Glutamatergic neuron (in vitro differentiated cells): ENCODE data around the gene CFAP141. TPM values are rescaled to one million over a fixed set of nuclear protein-coding genes. Genes with fewer than 3 reads are reported as not detected.

Experiments used
- DNase-seq: peaks from one replicate; pipeline ENCODE4 v3.0.0; 2022
- H3K27ac Mint-ChIP-seq: one replicate; pipeline ENCODE4 v1.8.0; 2020; ENCODE audit warnings: mild to moderate bottlenecking, mixed read lengths, inconsistent platforms; ENCODE audit not compliant: unreplicated experiment
- H3K27me3 Mint-ChIP-seq: one replicate; pipeline ENCODE4 v1.8.0; 2020; ENCODE audit warnings: mild to moderate bottlenecking, moderate library complexity, mixed read lengths, inconsistent platforms; ENCODE audit not compliant: unreplicated experiment
- H3K36me3 Mint-ChIP-seq: one replicate; pipeline ENCODE4 v1.8.0; 2020; ENCODE audit warnings: mild to moderate bottlenecking, mixed read lengths, inconsistent platforms; ENCODE audit not compliant: unreplicated experiment
- H3K4me1 Mint-ChIP-seq: one replicate; pipeline ENCODE4 v1.8.0; 2020; ENCODE audit warnings: mild to moderate bottlenecking, low read depth, mixed read lengths, inconsistent platforms; ENCODE audit not compliant: unreplicated experiment
- H3K4me3 Mint-ChIP-seq: one replicate; pipeline ENCODE4 v1.8.0; 2020; ENCODE audit warnings: mild to moderate bottlenecking, mixed read lengths, inconsistent platforms; ENCODE audit not compliant: unreplicated experiment
- H3K9me3 Mint-ChIP-seq: one replicate; pipeline ENCODE4 v1.8.0; 2020; ENCODE audit warnings: mild to moderate bottlenecking, moderate library complexity, mixed read lengths, inconsistent platforms; ENCODE audit not compliant: unreplicated experiment
- CTCF ChIP-seq: fragments of 200-600 bp; sonication (generic); IDR thresholded peaks from one replicate; pipeline ENCODE4 v1.5.0; 2021; ENCODE audit not compliant: partially characterized antibody, unreplicated experiment
- total RNA-seq: library from RNA; stranded (reverse); fragmentation: NEBNext Ultra II Directional; extraction: Animal tissue kit (Norgen Biotek cat#: 25700); gene quantifications from one replicate; pipeline ENCODE4 v1.2.1, GENCODE V29; 2021; ENCODE audit not compliant: unreplicated experiment

CFAP141 gene
- total RNA-seq, 1 donor from 2014 or later = not detected

- DNase-seq = peak; percentile 67
- peak; percentile 38 for TF ChIP-seq CTCF
- Mint-ChIP-seq H3K4me1 (peaks cover 5% of the 10 kb centered on the region), H3K27ac (no peak overlapping the region), H3K9me3 (peaks cover 4% of the 10 kb centered on the region), H3K36me3 (no peaks in the 10 kb centered on the region), H3K4me3 (no peak overlapping the region), H3K27me3 (peaks cover 8% of the 10 kb centered on the region)
Observed at GRCh38 chr1:154186177-154186576, 20.0 kb downstream of the CFAP141 start.

- peak; percentile 97 for DNase-seq
- Mint-ChIP-seq H3K36me3 (no peaks in the 10 kb centered on the region), H3K27me3 (peaks cover 10% of the 10 kb centered on the region), H3K9me3 (peaks cover 4% of the 10 kb centered on the region), H3K4me1 (peaks cover 27% of the 10 kb centered on the region), H3K27ac (peak overlapping the region; percentile 99), H3K4me3 (peak overlapping the region; percentile 100)
- no peak for TF ChIP-seq CTCF
Observed at GRCh38 chr1:154183046-154183915, 22.9 kb downstream of the CFAP141 start.

GRCh38 chr1:154182344-154183045 is 23.6 kb downstream of the CFAP141 start:
- H3K9me3 Mint-ChIP-seq = peaks cover 4% of the 10 kb centered on the region
- peak overlapping the region; percentile 99 for H3K27ac Mint-ChIP-seq
- H3K4me3 Mint-ChIP-seq = peak overlapping the region; percentile 100
- DNase-seq = peak; percentile 62
- H3K4me1 Mint-ChIP-seq = peaks cover 34% of the 10 kb centered on the region
- H3K36me3 Mint-ChIP-seq = no peaks in the 10 kb centered on the region
- H3K27me3 Mint-ChIP-seq = peaks cover 10% of the 10 kb centered on the region
- TF ChIP-seq CTCF = no peak

GRCh38 chr1:154181944-154182343 is 24.2 kb downstream of the CFAP141 start:
- H3K36me3 Mint-ChIP-seq = no peaks in the 10 kb centered on the region
- peak overlapping the region; percentile 100 for H3K4me3 Mint-ChIP-seq
- TF ChIP-seq CTCF = no peak
- peaks cover 10% of the 10 kb centered on the region for H3K27me3 Mint-ChIP-seq
- H3K27ac Mint-ChIP-seq = peak overlapping the region; percentile 99
- no peak for DNase-seq
- H3K9me3 Mint-ChIP-seq = peaks cover 4% of the 10 kb centered on the region
- peaks cover 38% of the 10 kb centered on the region for H3K4me1 Mint-ChIP-seq
